Fibroblast of lung (primary cell): ENCODE results near the gene PSEN1. TPM values are rescaled to one million over a fixed set of nuclear protein-coding genes. Genes with fewer than 3 reads are reported as not detected.

Source experiments
- DNase-seq, 2 donors: peaks; one replicate each; pipeline versions ENCODE4 v3.0.0 to v3.0.0-alpha.2; 2010; ENCODE audit warnings: low read depth in 2 of 2
- H2AFZ ChIP-seq: 2 replicates; pipeline ENCODE4 v1.5.1; 2012; ENCODE audit warnings: low read length, control low read depth, inconsistent platforms
- H3K27ac ChIP-seq: 2 replicates; pipeline ENCODE4 v1.5.1; 2011; ENCODE audit warnings: low read length, control low read depth; ENCODE audit not compliant: insufficient read depth
- H3K27me3 ChIP-seq: 2 replicates; pipeline ENCODE4 v1.5.1; 2011; ENCODE audit warnings: mild to moderate bottlenecking, low read length; ENCODE audit not compliant: control insufficient read depth, insufficient read depth
- H3K36me3 ChIP-seq: 2 replicates; pipeline ENCODE4 v1.5.1; 2011; ENCODE audit warnings: low read length; ENCODE audit not compliant: control insufficient read depth, insufficient read depth
- H3K4me1 ChIP-seq: 2 replicates; pipeline ENCODE4 v1.5.1; 2011; ENCODE audit warnings: low read length; ENCODE audit not compliant: control insufficient read depth, insufficient read depth; ENCODE audit errors: extremely low read depth
- H3K4me2 ChIP-seq: 2 replicates; pipeline ENCODE4 v1.5.1; 2011; ENCODE audit warnings: low read length, control low read depth; ENCODE audit not compliant: insufficient read depth; ENCODE audit errors: extremely low read depth
- H3K4me3 ChIP-seq, 4 experiments: fragments of 200-600 bp in 1 of 4; sonication (generic) in 1 of 4; replicated peaks in 1 of 4; 2 replicates each; pipeline ENCODE4 v1.5.1; 2011 to 2016; ENCODE audit warnings: low read length in 4 of 4, low read depth in 3 of 4, mild to moderate bottlenecking in 3 of 4, control low read depth in 2 of 4, inconsistent platforms in 1 of 4, mixed read lengths in 1 of 4; ENCODE audit not compliant: insufficient read depth in 1 of 4; ENCODE audit errors: control extremely low read depth in 1 of 4
- H3K79me2 ChIP-seq: 2 replicates; pipeline ENCODE4 v1.5.1; 2012; ENCODE audit warnings: mild to moderate bottlenecking, low read length, inconsistent platforms; ENCODE audit not compliant: control insufficient read depth, insufficient read depth
- H3K9ac ChIP-seq: 2 replicates; pipeline ENCODE4 v1.5.1; 2011; ENCODE audit warnings: mild to moderate bottlenecking, low read length, control low read depth; ENCODE audit not compliant: insufficient read depth
- H3K9me3 ChIP-seq: 2 replicates; pipeline ENCODE4 v1.5.1; 2012; ENCODE audit warnings: low read depth, low read length; ENCODE audit not compliant: control insufficient read depth, insufficient read depth
- H4K20me1 ChIP-seq: 2 replicates; pipeline ENCODE4 v1.5.1; 2011; ENCODE audit warnings: low read length; ENCODE audit not compliant: control insufficient read depth, insufficient read depth; ENCODE audit errors: extremely low read depth
- EZH2 ChIP-seq: IDR thresholded peaks from 2 replicates; pipeline ENCODE4 v1.5.1; 2012; ENCODE audit warnings: low read length, control low read depth, mild to moderate bottlenecking; ENCODE audit errors: missing control alignments
- polyA plus RNA-seq, 2 donors: library from polyadenylated mRNA; depleted of rRNA in 1 of 2; stranded (reverse) in 1 of 2; unstranded in 1 of 2; fragments of >200 nt; gene quantifications; 2 replicates each; pipeline ENCODE4 v1.2.1, GENCODE V29; 2011 to 2012; ENCODE audit warnings: missing spikeins in 1 of 2
- total RNA-seq: library from RNA; depleted of rRNA; stranded (reverse); fragments of >200 nt; gene quantifications from 2 replicates; pipeline ENCODE4 v1.2.1, GENCODE V29; 2014
- TF ChIP-seq, protein P1 (sequence below), 2 donors: IDR thresholded peaks in 1 of 2; conservative IDR thresholded peaks in 1 of 2; 1 replicate in 1 of 2; 2 replicates in 1 of 2; pipeline ENCODE4 v1.5.1; 2011 to 2012; ENCODE audit warnings: low read length in 2 of 2, control low read depth in 1 of 2, inconsistent platforms in 1 of 2, low read depth in 1 of 2, mild to moderate bottlenecking in 1 of 2

Gene PSEN1
- total and polyA plus RNA-seq, 2 donors (not counting 1 experiment from before 2014, with no cell fraction given), result 22.0 to 53.7 TPM

GRCh38 chr14:73260574-73260973 is 124.3 kb downstream of the PSEN1 start:
- H3K27ac ChIP-seq, result no peak overlapping the region
- H3K4me1 ChIP-seq, result no peaks in the 10 kb centered on the region
- no peak overlapping the region for H2AFZ ChIP-seq
- H3K27me3 ChIP-seq, result no peaks in the 10 kb centered on the region
- H3K79me2 ChIP-seq, result no peaks in the 10 kb centered on the region
- H3K4me2 ChIP-seq, result no peak overlapping the region
- H3K9me3 ChIP-seq, result no peaks in the 10 kb centered on the region
- no peak for TF ChIP-seq EZH2
- H3K9ac ChIP-seq, result no peak overlapping the region
- no peaks in the 10 kb centered on the region for H4K20me1 ChIP-seq
- no peak for DNase-seq
- no peak overlapping the region for H3K4me3 ChIP-seq
- no peaks in the 10 kb centered on the region for H3K36me3 ChIP-seq

DNA sequence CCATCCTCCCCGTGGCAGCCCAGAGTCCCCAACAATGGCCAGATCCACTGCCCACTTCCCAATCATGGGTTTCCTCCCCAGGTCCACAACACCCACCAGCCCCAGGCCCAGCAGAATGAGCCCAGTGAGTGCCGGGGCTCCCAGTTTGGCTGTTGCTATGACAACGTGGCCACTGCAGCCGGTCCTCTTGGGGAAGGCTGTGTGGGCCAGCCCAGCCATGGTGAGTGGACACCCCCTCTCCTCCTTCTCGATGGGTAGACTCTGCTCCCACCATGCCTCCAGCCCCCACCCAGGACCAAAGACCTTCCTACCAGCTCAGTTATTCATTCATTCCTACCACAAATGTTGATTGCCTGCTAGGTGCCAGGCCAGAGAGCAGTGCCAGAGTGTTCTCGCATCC is 124.8 kb downstream of the PSEN1 start:
- TF ChIP-seq, protein P1, sequence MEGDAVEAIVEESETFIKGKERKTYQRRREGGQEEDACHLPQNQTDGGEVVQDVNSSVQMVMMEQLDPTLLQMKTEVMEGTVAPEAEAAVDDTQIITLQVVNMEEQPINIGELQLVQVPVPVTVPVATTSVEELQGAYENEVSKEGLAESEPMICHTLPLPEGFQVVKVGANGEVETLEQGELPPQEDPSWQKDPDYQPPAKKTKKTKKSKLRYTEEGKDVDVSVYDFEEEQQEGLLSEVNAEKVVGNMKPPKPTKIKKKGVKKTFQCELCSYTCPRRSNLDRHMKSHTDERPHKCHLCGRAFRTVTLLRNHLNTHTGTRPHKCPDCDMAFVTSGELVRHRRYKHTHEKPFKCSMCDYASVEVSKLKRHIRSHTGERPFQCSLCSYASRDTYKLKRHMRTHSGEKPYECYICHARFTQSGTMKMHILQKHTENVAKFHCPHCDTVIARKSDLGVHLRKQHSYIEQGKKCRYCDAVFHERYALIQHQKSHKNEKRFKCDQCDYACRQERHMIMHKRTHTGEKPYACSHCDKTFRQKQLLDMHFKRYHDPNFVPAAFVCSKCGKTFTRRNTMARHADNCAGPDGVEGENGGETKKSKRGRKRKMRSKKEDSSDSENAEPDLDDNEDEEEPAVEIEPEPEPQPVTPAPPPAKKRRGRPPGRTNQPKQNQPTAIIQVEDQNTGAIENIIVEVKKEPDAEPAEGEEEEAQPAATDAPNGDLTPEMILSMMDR (conservative IDR thresholded peaks at IDR 0.05 in 1 of 2, IDR thresholded peaks at IDR 0.05 in 1 of 2; ENCODE audit: low read depth in 1 of 2, low read length in 2 of 2), result no peak
- no peak for TF ChIP-seq EZH2
- Histone ChIP-seq H2AFZ (no peak overlapping the region), H3K4me1 (no peaks in the 10 kb centered on the region), H3K9ac (no peak overlapping the region), H3K27me3 (no peaks in the 10 kb centered on the region), H3K4me3 (no peak overlapping the region), H3K27ac (no peak overlapping the region), H3K79me2 (no peaks in the 10 kb centered on the region), H4K20me1 (no peaks in the 10 kb centered on the region), H3K4me2 (no peak overlapping the region), H3K9me3 (no peaks in the 10 kb centered on the region), H3K36me3 (no peaks in the 10 kb centered on the region)
- DNase-seq, result no peak

GRCh38 chr14:73261520-73262426 is 125.5 kb downstream of the PSEN1 start:
- Histone ChIP-seq H3K79me2 (no peaks in the 10 kb centered on the region), H2AFZ (no peak overlapping the region), H3K4me1 (no peaks in the 10 kb centered on the region), H3K4me2 (no peak overlapping the region), H4K20me1 (no peaks in the 10 kb centered on the region), H3K9ac (no peak overlapping the region), H3K27ac (no peak overlapping the region), H3K36me3 (no peaks in the 10 kb centered on the region), H3K9me3 (no peaks in the 10 kb centered on the region), H3K27me3 (no peaks in the 10 kb centered on the region), H3K4me3 (no peak overlapping the region)
- TF ChIP-seq, protein P1 (conservative IDR thresholded peaks at IDR 0.05 in 1 of 2, IDR thresholded peaks at IDR 0.05 in 1 of 2; ENCODE audit: low read depth in 1 of 2, low read length in 2 of 2), result no peak
- no peak for TF ChIP-seq EZH2
- no peak for DNase-seq
